TTC549 (cell line): Measurements from ENCODE around the gene ASB6.
"Not testable (repeated sequence)": the region's sequence is repeated elsewhere in the genome, so short reads cannot be mapped to it uniquely, and the experiment has no call there.

Source experiments
- FAIRE-seq: peaks from 2 replicates; lab custom pipeline; 2012; peaks lifted over from hg19 to GRCh38; lab: Jason Lieb, UNC

ASB6 gene

DNA sequence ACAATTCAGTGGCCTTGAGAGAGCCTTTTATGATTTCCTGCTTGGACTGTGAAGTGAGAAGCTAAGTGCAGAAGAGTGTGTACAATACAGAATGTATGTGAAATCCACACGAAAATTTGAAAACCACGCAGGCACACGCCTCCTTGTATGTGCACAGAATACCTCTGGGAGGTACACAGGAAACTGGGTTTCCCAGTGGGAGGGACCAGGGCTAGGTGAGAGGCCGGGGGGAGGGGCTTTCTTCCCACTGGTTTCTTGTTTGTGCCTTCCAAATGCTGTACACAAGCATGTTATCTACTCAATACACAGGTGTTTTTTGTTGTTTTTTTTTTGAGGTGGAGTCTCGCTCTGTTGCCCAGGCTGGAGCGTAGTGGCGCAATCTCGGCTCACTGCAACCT, 37.2 kb downstream of the ASB6 start:
- FAIRE-seq = no peak

DNA sequence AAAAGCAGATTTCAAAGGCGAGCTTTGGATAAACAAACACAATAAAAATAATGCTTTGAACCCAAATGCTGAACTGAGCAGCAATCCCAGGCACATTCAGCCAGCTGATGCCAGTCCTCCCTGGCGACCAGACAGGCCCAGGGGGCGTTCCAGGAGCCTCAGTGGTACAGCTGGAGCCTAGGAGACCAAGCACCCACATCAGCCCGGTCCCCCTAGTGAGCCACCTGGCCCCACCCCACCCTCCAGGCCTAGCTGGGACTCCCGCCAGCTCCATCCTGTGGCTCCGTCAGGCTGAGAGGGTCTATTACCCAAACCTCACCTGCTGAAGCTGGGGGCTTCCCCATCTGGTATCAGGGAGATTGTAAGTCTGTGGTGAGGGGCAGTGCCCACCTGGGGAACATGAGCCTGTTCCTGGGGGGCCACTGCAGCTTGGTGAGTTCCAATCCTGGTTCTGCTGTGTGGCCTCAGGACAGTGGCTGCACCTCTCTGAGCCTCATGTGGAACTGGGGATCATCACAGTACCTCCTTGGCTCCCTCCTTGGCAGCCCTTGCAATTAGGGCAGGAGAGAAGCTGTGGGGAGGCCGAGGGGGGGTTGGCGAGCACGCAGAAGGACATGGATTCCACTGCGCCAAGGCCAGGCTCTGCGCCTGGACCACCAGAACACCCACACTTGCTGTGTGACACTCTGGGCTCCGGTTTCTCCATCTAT, 37.7 kb downstream of the ASB6 start:
- no peak for FAIRE-seq

DNA sequence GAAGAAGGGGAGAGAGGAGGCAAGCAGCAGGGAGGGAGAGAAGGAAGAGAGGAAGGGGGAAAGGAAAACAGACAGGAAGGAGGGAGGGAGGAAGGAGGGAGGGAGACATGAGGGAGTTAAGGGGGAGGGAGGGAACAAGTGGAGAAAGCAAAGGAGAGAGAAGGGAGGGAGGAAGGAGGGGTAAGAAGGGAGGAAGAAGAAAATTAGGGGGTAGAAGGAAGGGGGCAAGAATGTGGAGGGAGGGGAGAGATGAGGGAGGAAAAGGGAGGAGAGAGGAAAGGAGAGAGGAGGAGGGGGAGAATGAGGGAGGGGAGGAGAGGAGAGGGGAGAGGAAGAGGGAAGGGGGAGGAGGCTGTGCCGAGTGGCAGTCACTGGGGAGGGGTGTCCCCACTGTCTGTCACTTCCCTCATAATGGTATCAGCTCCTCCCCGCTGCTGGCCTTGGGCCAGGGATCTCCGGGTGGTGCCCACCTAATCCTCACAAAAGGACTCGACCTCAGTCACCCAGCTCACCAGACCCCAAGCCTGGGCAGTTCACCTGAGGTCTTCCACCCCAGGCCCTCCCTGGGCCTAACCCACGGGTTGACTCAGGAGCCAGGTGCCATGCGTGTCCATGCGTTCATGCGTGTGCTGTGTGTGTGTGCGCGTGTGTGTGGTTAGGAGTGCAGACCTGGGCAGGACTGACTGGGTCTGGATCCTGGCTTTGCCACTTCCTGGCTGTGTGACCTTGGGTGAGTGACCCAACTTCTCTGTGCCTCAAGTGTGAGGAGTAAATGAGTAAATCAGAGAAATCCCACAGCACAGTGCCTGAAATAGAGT, 39.1 kb downstream of the ASB6 start:
- no peak for FAIRE-seq

DNA sequence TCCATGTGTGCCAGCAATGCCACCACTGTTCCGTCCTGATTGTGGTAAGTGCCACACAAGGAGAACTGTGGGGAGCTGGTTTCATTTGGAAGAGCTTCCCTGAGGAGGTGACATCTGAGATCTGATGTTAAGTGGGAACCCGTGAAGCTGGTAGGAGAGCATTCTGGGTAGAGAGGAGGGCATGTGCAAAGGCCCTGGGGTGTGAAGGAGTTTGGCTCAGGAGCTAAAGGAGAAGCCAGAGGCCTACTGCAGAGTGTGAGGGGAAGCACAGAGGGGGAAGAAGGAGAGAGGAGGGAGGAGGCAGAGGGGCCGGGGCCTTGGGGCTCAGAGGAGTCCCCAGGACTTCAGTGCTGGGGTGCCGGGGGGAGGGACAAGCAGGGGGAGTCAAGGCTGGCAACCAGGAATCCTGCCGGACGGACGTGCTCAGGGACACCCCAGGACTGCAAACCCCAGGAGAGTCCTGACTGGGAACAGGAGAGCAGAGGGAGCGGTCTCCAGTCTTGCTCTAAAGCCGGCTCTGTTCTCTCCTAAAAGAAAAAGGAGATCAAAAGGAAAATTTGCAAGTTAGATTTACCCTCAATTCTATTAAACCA, 40.8 kb downstream of the ASB6 start:
- FAIRE-seq = no peak

DNA sequence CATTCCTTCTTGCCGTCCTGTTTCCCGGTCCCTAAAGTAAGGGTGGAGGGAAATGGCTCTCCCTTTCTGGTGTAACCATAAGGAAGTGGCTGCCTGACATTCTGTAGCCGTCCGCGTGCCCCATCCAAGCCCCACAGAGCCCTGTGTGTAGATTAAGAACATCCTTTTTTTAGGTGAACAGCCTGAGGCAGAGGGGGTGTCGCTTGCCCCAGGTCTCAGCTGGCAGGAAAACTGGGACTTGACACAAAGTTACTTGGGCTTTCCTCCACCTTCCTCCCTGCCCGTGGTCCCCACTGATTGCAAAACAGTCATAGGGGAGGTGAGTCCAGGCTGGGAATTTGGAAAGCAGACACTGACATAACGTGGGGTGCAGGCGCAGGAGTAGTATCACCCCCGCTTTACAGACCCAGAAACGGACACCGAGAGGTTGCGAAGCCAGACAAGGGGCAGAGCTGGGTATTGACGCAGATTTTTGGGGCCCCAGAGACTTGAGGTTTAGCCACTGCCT, 43.8 kb downstream of the ASB6 start:
- FAIRE-seq = no peak

DNA sequence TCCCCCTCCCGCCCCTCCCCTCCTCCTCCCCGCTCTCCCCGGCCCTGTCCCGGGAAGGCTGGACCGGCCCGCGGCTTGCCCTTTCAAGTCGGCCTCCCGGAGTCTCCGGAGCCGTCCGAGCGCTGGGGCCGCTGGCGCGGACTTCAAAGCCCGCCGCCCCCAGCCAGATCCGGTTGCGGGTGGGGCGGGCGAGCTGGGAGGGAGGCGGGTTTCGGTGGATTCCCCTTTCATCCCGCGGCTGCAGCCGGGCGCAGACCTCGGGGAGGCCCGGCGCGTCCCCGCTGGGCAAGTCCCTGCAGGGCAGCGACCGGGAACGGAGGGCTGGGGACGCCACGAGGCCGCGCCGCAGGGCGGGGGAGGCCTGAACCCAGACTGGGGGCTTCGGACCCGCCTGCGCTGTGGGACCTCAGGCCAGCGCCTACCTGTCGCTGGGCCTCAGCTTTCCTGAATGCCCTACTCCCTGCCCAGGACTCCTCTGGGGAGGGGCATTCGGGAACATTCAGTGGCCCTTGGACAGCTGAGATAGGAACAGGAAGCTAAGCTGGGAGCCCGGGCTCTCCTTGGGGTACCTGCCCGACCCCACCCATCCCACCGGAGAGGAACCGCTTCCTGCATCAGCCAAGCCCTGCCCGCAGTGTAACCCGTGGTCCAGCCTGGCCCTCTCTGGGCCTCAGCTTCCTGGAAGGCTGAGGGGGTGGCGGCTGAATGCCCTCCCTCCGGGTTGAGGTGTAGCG, 44.4 kb downstream of the ASB6 start:
- FAIRE-seq = no peak

DNA sequence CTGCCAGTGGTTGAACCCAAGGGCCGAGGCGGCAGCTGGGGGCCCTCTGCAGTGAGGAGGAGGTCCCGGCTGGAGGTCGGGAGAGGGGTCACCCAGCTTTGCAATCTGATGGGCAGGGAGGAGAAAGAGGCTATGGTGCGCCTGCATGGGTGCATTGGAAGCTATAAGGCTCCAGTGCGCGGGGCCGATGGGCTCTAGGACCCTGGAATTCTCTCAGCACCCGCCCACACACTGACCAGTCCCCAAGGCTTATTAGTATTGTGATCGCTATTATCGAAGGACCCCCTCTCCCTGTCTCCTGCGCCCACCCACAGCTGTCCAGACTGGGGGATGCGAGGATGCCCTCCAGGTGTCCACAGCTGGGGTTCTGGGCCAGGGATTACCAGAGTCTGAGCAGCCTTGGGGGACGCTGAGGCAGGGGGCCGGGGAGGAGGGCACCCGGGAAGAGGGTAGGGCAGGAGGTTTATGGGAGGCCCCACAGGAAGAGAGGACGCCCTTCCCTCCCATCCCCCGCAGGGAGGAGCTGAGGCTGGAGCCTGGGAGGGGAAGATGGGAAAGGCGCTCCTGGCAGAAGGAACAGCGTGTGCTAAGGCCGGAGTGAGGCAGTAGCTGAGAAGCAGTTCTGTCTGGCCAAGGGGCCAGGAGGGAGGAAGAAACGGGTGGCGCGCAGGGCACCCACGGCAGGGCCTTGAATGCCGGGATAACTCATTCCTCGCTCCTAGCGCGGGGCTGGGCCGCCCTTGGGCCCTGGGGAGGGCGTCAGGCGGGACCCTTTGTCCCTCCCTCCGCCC, 45.2 kb downstream of the ASB6 start:
- FAIRE-seq = no peak

DNA sequence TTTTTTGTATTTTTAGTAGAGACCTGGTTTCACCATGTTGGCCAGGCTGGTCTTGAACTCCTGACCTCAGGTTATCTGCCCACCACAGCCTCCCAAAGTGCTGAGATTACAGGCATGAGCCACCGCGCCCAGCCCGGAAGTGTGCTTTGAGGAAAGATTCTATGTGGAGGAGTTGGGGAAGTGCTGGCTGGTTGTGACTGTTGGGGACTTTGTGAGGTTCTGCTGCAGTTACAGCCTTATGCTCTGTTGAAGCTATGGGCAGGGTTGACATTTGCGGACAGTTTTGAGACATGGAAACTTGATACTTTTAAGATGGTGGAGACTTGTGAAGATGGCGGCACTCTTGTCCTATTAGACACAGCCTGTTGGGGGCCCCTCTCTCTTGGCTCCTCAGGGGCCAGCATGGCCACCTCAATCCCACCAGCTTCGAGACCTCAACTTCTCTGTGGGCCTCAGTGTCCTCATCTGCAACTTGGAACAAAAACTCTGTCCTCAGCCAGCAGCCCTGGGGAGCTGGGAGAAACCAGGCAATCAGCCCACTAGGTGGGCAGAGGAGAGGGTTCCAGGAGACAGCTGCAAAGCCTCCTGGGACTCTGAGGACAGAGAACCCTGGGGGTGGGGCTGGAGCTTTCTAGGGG, 45.9 kb downstream of the ASB6 start:
- no peak for FAIRE-seq

DNA sequence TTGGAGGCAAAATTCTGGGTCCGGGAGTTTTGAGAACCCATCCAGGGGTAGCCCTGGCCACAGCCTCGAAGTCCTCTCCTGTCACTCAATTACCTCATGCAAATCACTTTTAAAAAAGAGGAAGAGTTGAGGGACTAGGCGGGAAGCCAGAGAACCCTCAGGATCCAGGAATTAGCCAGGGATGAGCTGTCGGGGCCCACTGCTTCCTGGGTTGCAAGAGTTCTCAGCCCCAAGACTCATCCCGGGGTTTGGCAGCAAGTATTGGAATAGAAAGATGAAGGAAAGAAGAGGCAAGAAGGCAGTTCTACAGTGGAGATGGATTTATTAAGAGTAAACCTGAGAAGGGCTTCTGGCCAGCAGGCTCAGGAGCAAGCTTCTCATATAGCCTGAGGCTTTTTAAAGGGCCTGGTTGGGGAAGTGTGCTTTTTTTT, 46.6 kb downstream of the ASB6 start:
- FAIRE-seq = no peak

DNA sequence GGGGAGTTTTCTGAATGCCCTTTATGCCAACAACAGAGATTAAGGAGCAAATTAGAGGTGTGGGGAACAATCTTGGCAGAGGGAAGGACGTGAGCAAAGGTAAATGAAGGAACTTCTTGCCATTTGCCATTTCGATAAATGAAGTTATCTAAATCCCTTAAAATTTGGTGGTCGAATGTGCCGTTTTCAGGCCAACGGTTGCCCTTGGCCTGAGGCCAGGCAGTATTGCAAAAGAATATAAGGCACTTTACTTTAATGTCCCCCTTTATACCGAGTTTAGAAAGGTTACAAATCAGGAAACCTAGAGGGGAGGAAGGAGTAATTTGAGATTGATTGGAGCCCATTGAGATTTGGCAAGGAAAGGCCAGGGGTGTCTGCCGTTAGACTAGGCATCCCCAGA, 47.3 kb downstream of the ASB6 start:
- no peak for FAIRE-seq

DNA sequence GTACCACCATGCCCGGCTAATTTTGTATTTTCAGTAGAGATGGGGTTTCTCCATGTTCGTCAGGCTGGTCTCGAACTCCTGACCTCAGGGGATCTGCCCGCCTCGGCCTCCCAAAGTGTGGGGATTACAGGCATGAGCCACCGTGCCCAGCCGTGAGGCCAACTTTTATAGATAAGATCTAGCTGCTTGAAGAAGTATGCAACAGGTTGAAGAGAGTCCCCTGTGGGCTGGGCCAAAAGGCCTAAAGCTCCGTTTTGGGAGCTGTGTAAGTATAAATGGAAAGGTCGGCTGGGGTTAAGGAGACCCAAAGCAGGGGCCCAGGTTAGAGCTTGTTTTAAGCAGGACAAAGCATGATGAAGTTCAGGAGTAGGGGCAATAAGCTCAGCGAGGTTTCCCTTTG, 49.2 kb downstream of the ASB6 start:
- not testable (repeated sequence) for FAIRE-seq

DNA sequence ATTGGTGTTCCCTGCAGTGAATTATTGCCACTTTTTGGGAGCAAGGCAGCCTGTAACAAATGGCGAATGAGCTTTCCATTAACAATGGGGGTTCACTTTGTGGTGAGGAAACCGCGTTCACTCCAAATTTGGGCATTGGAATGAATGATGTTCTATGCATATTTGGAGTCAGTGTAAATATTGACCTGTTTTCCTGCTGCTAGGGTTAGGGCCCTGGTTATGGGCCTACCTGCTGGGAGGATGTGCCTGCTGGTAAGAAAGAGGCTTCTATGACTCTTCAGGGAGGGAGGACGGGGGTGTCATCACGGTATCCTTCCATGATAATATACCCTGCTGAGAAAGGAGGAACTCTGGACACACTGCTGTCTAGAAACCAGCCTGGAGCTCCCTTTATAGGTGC, 50.0 kb downstream of the ASB6 start:
- FAIRE-seq = no peak

DNA sequence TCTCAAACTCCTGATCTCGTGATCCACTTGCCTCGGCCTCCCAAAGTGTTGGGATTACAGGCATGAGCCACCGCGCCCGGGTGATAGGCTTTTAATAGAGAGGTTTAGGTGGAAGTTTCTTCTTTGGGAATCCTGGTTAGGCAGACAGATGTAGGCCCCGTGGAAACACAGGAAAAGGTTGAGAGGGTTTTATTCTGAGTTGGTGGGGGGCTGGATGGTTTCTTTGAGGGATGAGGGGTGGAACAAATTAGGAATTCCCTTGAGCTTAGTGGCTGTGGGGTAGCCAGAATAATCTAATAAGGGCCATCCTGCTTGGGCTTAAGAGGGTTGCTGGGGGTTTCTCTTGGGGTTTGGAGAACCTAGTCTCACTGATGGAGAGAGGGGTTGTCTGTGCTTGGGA, 51.5 kb downstream of the ASB6 start:
- no peak for FAIRE-seq

DNA sequence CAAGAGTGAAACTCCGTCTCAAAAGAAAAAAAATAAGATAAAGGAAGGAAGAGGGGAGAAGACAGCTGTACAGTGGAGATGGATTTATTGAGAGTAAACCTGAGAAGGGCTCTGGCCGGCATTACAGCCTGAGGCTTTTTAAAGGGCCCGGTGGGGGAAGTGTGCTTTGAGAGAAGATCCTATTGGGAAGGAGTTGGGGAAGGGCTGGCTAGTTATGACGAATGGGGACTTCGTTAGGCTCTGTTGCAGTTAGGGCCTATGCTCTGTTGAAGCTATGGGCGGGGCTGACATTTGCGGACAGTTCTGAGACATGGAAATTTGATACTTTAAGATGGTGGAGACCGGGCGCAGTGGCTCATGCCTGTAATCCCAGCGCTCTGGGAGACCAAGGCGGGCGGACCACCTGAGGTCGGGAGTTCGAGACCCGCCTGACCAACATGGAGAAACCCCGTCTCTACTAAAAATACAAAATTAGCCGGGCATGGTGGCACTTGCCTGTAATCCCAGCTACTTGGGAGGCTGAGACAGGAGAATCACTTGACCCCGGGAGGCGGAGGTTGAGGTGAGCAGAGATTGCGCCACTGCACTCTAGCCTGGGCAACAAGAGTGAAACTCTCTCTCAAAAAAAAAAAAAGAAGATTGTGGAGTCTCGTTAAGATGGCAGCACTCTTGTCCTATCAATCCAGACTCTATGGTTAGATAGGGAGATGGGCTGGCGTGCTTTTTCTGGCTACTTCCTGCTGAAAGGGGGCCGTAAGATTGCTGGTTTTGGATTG, 54.3 kb downstream of the ASB6 start:
- no peak for FAIRE-seq

DNA sequence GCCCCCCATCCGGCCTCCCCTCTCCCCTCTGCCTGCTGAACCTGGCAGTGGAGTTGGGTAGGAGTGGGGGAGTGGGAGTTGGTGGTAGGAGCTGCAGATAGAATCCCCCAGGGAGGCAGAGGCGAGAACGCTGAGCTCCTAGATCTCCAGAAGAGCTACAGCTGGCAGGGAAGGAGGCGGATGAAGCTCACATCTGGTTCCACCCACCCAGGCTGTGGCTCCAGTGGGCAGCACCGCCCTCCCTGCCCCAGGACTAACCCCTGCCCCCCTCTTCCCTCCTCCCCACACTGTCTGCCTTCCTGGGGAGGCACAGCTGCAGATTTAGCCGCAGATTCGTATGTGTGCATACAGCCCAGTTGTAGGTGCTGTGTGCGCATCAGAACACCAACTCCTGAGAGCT, 55.3 kb downstream of the ASB6 start:
- no peak for FAIRE-seq

DNA sequence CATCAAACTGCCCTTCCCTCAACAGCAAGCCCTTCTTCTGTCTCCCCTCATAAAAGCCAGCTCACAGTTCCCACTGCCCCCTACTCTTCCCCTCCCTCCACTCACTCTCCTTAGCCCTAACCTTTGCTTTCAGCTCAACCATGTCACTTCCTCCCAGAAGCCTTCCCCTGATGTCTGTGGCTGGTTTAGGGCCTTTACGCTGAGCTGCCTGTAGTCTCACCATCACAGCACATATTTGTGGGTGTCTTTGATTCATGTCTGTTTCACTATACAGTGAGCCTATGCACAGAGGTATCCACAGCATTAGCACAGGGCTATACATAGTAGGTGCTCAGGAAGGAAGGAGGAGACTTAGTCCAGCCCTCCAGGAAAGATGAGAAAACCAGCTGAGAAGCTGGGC, 55.7 kb downstream of the ASB6 start:
- no peak for FAIRE-seq

DNA sequence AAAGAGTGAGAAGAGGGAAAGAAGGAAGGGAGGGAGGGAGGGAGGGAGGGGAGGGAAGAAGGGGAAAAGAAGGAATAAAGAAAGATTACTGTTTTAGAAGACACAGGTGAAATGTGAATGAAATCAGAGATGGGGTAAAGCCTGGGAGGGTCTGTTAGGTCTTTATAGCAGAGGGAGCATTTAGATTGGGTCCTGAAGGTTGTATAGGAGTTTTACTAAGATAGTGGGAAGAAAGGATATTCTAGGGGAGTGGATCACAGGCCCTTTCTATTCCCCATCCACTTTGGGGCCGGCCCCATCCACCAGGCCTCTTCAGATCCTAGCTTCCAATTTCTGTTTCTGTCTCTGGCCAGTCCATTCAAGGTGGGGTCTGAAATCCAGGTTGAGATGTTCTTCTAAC, 56.6 kb downstream of the ASB6 start:
- FAIRE-seq = no peak
